Transverse colon (tissue), 3 donors: Measurements from ENCODE around the gene GFOD1.

ENCODE experiments used
- CTCF ChIP-seq, 5 experiments: fragments of 200-600 bp in 3 of 5; fragments of 450-650 bp in 2 of 5; sonication (generic) in 3 of 5; IDR thresholded peaks; 1 replicate in 2 of 5; 2 replicates in 3 of 5; pipeline ENCODE4 v1.5.1; 2016 to 2017; ENCODE audit warnings: antibody characterized with exemption in 5 of 5, inconsistent platforms in 3 of 5, mild to moderate bottlenecking in 2 of 5, moderate library complexity in 1 of 5
- POLR2A ChIP-seq: fragments of 450-650 bp; IDR thresholded peaks from one replicate; pipeline ENCODE4 v1.6.1; 2016; ENCODE audit warnings: antibody characterized with exemption, mild to moderate bottlenecking, moderate library complexity

- TF ChIP-seq CTCF (IDR thresholded peaks at IDR 0.05) (no peak), POLR2A (no peak)
Measured at GRCh38 chr6:13474787-13475186, 12.6 kb downstream of the GFOD1 start.
